ENCODE results near the gene NIPAL3.

Gene NIPAL3

GRCh38 chr1:24415334-24415909 lies at the start of gene NIPAL3:
Gene NIPAL3, plus strand, starts transcription at chr1:24415802. Its CDS starts 3,746 bp downstream, at chr1:24419548.
- peaks cover 68% of the 10 kb centered on the region for H3K4me1 Mint-ChIP-seq (ENCODE audit: low read depth)
- no peaks in the 10 kb centered on the region for H3K27me3 Mint-ChIP-seq
- no peaks in the 10 kb centered on the region for H3K9me3 Mint-ChIP-seq
- H3K36me3 Mint-ChIP-seq (ENCODE audit: low read depth): peaks cover 35% of the 10 kb centered on the region
- peak; percentile 94 for DNase-seq
- peak within 1 kb of the TSS; percentile 95 for H3K27ac Mint-ChIP-seq
- H3K4me3 Mint-ChIP-seq: peak within 1 kb of the TSS; percentile 98

- Mint-ChIP-seq H3K36me3 (ENCODE audit: low read depth) (peaks cover 7% of the 10 kb centered on the region), H3K9me3 (no peaks in the 10 kb centered on the region), H3K27me3 (no peaks in the 10 kb centered on the region), H3K4me1 (ENCODE audit: low read depth) (peaks cover 23% of the 10 kb centered on the region), H3K27ac (no peak overlapping the region), H3K4me3 (no peak overlapping the region)
- no peak for DNase-seq
Observed at GRCh38 chr1:24366707-24367106, 48.9 kb upstream of the NIPAL3 start.

GRCh38 chr1:24369199-24369598 lies 46.4 kb upstream of the NIPAL3 start:
- Mint-ChIP-seq H3K27ac (no peak overlapping the region), H3K36me3 (ENCODE audit: low read depth) (peaks cover 7% of the 10 kb centered on the region), H3K9me3 (no peaks in the 10 kb centered on the region), H3K27me3 (no peaks in the 10 kb centered on the region), H3K4me3 (no peak overlapping the region), H3K4me1 (ENCODE audit: low read depth) (peaks cover 22% of the 10 kb centered on the region)
- DNase-seq: no peak

GRCh38 chr1:24369801-24370200 lies 45.8 kb upstream of the NIPAL3 start:
- H3K4me3 Mint-ChIP-seq: no peak overlapping the region
- H3K27ac Mint-ChIP-seq: no peak overlapping the region
- H3K4me1 Mint-ChIP-seq (ENCODE audit: low read depth): peaks cover 16% of the 10 kb centered on the region
- no peaks in the 10 kb centered on the region for H3K27me3 Mint-ChIP-seq
- H3K9me3 Mint-ChIP-seq: no peaks in the 10 kb centered on the region
- peaks cover 7% of the 10 kb centered on the region for H3K36me3 Mint-ChIP-seq (ENCODE audit: low read depth)
- no peak for DNase-seq

- no peaks in the 10 kb centered on the region for H3K9me3 Mint-ChIP-seq
- H3K4me3 Mint-ChIP-seq: no peak overlapping the region
- no peak for DNase-seq
- no peaks in the 10 kb centered on the region for H3K4me1 Mint-ChIP-seq (ENCODE audit: low read depth)
- no peak overlapping the region for H3K27ac Mint-ChIP-seq
- H3K36me3 Mint-ChIP-seq (ENCODE audit: low read depth): peaks cover 8% of the 10 kb centered on the region
- H3K27me3 Mint-ChIP-seq: no peaks in the 10 kb centered on the region
Observed at GRCh38 chr1:24373044-24373443, 42.6 kb upstream of the NIPAL3 start.

- H3K27ac Mint-ChIP-seq: no peak overlapping the region
- H3K36me3 Mint-ChIP-seq (ENCODE audit: low read depth): peaks cover 9% of the 10 kb centered on the region
Observed at GRCh38 chr1:24373710-24374109, 41.9 kb upstream of the NIPAL3 start.

GRCh38 chr1:24374891-24375786 lies 40.5 kb upstream of the NIPAL3 start:
- H3K4me1 Mint-ChIP-seq (ENCODE audit: low read depth): no peaks in the 10 kb centered on the region
- H3K4me3 Mint-ChIP-seq: no peak overlapping the region
- no peak overlapping the region for H3K27ac Mint-ChIP-seq
- no peak for DNase-seq
- no peaks in the 10 kb centered on the region for H3K27me3 Mint-ChIP-seq
- peaks cover 11% of the 10 kb centered on the region for H3K36me3 Mint-ChIP-seq (ENCODE audit: low read depth)
- no peaks in the 10 kb centered on the region for H3K9me3 Mint-ChIP-seq

More at GRCh38 chr1:24373710-24374109, 41.9 kb upstream of the NIPAL3 start:
- Mint-ChIP-seq H3K4me3 (no peak overlapping the region), H3K9me3 (no peaks in the 10 kb centered on the region), H3K4me1 (ENCODE audit: low read depth) (no peaks in the 10 kb centered on the region), H3K27me3 (no peaks in the 10 kb centered on the region)
- DNase-seq: no peak

GRCh38 chr1:24379733-24380315 lies 35.8 kb upstream of the NIPAL3 start:
- no peak for DNase-seq
- Mint-ChIP-seq H3K9me3 (no peaks in the 10 kb centered on the region), H3K36me3 (ENCODE audit: low read depth) (peaks cover 19% of the 10 kb centered on the region), H3K4me3 (no peak overlapping the region), H3K27ac (no peak overlapping the region), H3K4me1 (ENCODE audit: low read depth) (peaks cover 14% of the 10 kb centered on the region), H3K27me3 (no peaks in the 10 kb centered on the region)

- Mint-ChIP-seq H3K4me1 (ENCODE audit: low read depth) (peaks cover 21% of the 10 kb centered on the region), H3K27me3 (no peaks in the 10 kb centered on the region), H3K36me3 (ENCODE audit: low read depth) (peaks cover 19% of the 10 kb centered on the region), H3K27ac (no peak overlapping the region), H3K4me3 (no peak overlapping the region), H3K9me3 (no peaks in the 10 kb centered on the region)
- no peak for DNase-seq
Observed at GRCh38 chr1:24380508-24380907, 35.1 kb upstream of the NIPAL3 start.

- Mint-ChIP-seq H3K36me3 (ENCODE audit: low read depth) (peaks cover 19% of the 10 kb centered on the region), H3K27me3 (no peaks in the 10 kb centered on the region), H3K27ac (no peak overlapping the region), H3K4me1 (ENCODE audit: low read depth) (peaks cover 28% of the 10 kb centered on the region), H3K9me3 (no peaks in the 10 kb centered on the region), H3K4me3 (no peak overlapping the region)
- no peak for DNase-seq
Observed at GRCh38 chr1:24381256-24381655, 34.3 kb upstream of the NIPAL3 start.

GRCh38 chr1:24382165-24382577 lies 33.4 kb upstream of the NIPAL3 start:
- Mint-ChIP-seq H3K4me3 (no peak overlapping the region), H3K36me3 (ENCODE audit: low read depth) (peaks cover 21% of the 10 kb centered on the region), H3K9me3 (no peaks in the 10 kb centered on the region), H3K27me3 (no peaks in the 10 kb centered on the region), H3K27ac (no peak overlapping the region), H3K4me1 (ENCODE audit: low read depth) (peaks cover 36% of the 10 kb centered on the region)
- DNase-seq: no peak

GRCh38 chr1:24383381-24383940 lies 32.1 kb upstream of the NIPAL3 start:
- Mint-ChIP-seq H3K36me3 (ENCODE audit: low read depth) (peaks cover 17% of the 10 kb centered on the region), H3K27ac (no peak overlapping the region), H3K4me3 (no peak overlapping the region), H3K9me3 (no peaks in the 10 kb centered on the region), H3K4me1 (ENCODE audit: low read depth) (peaks cover 36% of the 10 kb centered on the region), H3K27me3 (no peaks in the 10 kb centered on the region)
- DNase-seq: no peak

GRCh38 chr1:24384251-24385090 lies 31.1 kb upstream of the NIPAL3 start:
- Mint-ChIP-seq H3K27ac (peak overlapping the region; percentile 67), H3K4me3 (peak overlapping the region; percentile 3), H3K36me3 (ENCODE audit: low read depth) (peaks cover 12% of the 10 kb centered on the region), H3K27me3 (no peaks in the 10 kb centered on the region), H3K9me3 (no peaks in the 10 kb centered on the region), H3K4me1 (ENCODE audit: low read depth) (peaks cover 36% of the 10 kb centered on the region)
- peak; percentile 56 for DNase-seq
